HCT116 (cell line): Measurements from ENCODE around the gene ETF1. TPM values are rescaled to one million over a fixed set of nuclear protein-coding genes. Genes with fewer than 3 reads are reported as not detected.
A peak's percentile ranks its signal among the peaks of the same experiment; 100 is the strongest.

Source experiments
- ATAC-seq: fragments of 200-7000 bp; cut with Tn5 transposase; 2 replicates; pipeline ENCODE4 v1.9.1; 2020; ENCODE audit warnings: mild to moderate bottlenecking, moderate library complexity
- BruUV-seq: library from RNA; stranded (reverse); fragments of 400-500 nt; replicated peaks from 2 replicates; lab custom pipeline; 2021; lab: Mats Ljungman, UMichigan
- CTCF ChIA-PET: fragments of 300-600 bp; sonication (Branson Sonifier 250); formaldehyde crosslinking; loops from one replicate; lab custom pipeline; 2021; ENCODE audit warnings: antibody characterized with exemption; lab: Charles Lee
- POLR2A ChIA-PET: fragments of 300-600, 350-600 bp; sonication (Branson Sonifier 250); formaldehyde crosslinking; loops from one replicate; lab custom pipeline; 2021; ENCODE audit warnings: antibody characterized with exemption; lab: Charles Lee
- RAD21 ChIA-PET, 2 experiments: fragments of 300-600 bp; sonication (Branson Sonifier 250); formaldehyde crosslinking; loops; one replicate each; lab custom pipeline; 2023; ENCODE audit warnings: low total read pairs in 2 of 2; ENCODE audit not compliant: uncharacterized antibody in 2 of 2, unreplicated experiment in 2 of 2, low non-redundant PET in 1 of 2; lab: Charles Lee
- DNase-seq: peaks from one replicate; pipeline ENCODE4 v3.0.0-alpha.2; 2010; ENCODE audit warnings: low read depth, low spot score
- H2AFZ ChIP-seq: fragments of 200-600 bp; shearing (Covaris generic), sonication (generic); 2 replicates; pipeline ENCODE4 v1.6.1; 2017; ENCODE audit warnings: low read depth, mixed run types, mixed read lengths, antibody characterized with exemption, low read length; ENCODE audit not compliant: poor library complexity, severe bottlenecking
- H3K27ac ChIP-seq: 2 replicates; pipeline ENCODE4 v1.5.1; 2012; ENCODE audit warnings: low read depth, low read length
- H3K27me3 ChIP-seq: fragments of 200-600 bp; sonication (generic); 2 replicates; pipeline ENCODE4 v1.6.1; 2016; ENCODE audit warnings: mixed run types, low read length, mixed read lengths; ENCODE audit not compliant: insufficient read depth
- H3K36me3 ChIP-seq, 2 experiments: fragments of 200-500 bp in 1 of 2; fragments of 200-600 bp in 1 of 2; sonication (Bioruptor generic) in 1 of 2; sonication (generic) in 1 of 2; 2 replicates each; pipeline versions ENCODE4 v1.5.1 to v1.6.1; 2014 to 2016; ENCODE audit warnings: low read length in 2 of 2, inconsistent platforms in 1 of 2, mixed read lengths in 1 of 2, mixed run types in 1 of 2; ENCODE audit not compliant: insufficient read depth in 2 of 2, control insufficient read depth in 1 of 2
- H3K4me1 ChIP-seq, 2 experiments: fragments of 200-600 bp in 1 of 2; sonication (generic) in 1 of 2; 2 replicates each; pipeline versions ENCODE4 v1.5.1 to v1.6.1; 2012 to 2017; ENCODE audit warnings: low read length in 2 of 2, inconsistent platforms in 1 of 2, mild to moderate bottlenecking in 1 of 2, mixed read lengths in 1 of 2, mixed run types in 1 of 2, moderate library complexity in 1 of 2; ENCODE audit not compliant: insufficient read depth in 2 of 2, control insufficient read depth in 1 of 2
- H3K4me2 ChIP-seq: fragments of 200-600 bp; sonication (generic); 2 replicates; pipeline ENCODE4 v1.6.1; 2017; ENCODE audit warnings: mixed run types, low read length, mixed read lengths
- H3K4me3 ChIP-seq, 2 experiments: fragments of 200-600 bp in 1 of 2; sonication (generic) in 1 of 2; replicated peaks in 1 of 2; 2 replicates each; pipeline ENCODE4 v1.5.1; 2011 to 2016; ENCODE audit warnings: low read length in 2 of 2, control low read depth in 1 of 2, low read depth in 1 of 2, mild to moderate bottlenecking in 1 of 2, mixed read lengths in 1 of 2, mixed run types in 1 of 2
- H3K79me2 ChIP-seq: fragments of 200-600 bp; sonication (generic); 2 replicates; pipeline ENCODE4 v1.6.1; 2017; ENCODE audit warnings: mild to moderate bottlenecking, mixed run types, low read length, moderate library complexity, mixed read lengths; ENCODE audit not compliant: insufficient read depth
- H3K9ac ChIP-seq: fragments of 200-600 bp; sonication (generic); 2 replicates; pipeline ENCODE4 v1.6.1; 2016; ENCODE audit warnings: low read length, mixed read lengths
- H3K9me2 ChIP-seq: fragments of 200-600 bp; sonication (generic), shearing (Covaris generic); 2 replicates; pipeline ENCODE4 v1.6.1; 2017; ENCODE audit warnings: mixed run types, mild to moderate bottlenecking, moderate library complexity; ENCODE audit not compliant: insufficient read depth
- H3K9me3 ChIP-seq, 2 experiments: fragments of 200-500 bp in 1 of 2; fragments of 200-600 bp in 1 of 2; sonication (Bioruptor generic) in 1 of 2; sonication (generic) in 1 of 2; 2 replicates each; pipeline ENCODE4 v1.6.1; 2014 to 2017; ENCODE audit warnings: low read length in 2 of 2, mixed read lengths in 2 of 2, inconsistent platforms in 1 of 2, low read depth in 1 of 2, mild to moderate bottlenecking in 1 of 2, mixed run types in 1 of 2, moderate library complexity in 1 of 2; ENCODE audit not compliant: control insufficient read depth in 1 of 2, insufficient read depth in 1 of 2
- H4K20me1 ChIP-seq: fragments of 200-600 bp; sonication (generic), shearing (Covaris generic); 2 replicates; pipeline ENCODE4 v1.6.1; 2017; ENCODE audit warnings: mixed run types, mild to moderate bottlenecking, moderate library complexity; ENCODE audit not compliant: insufficient read depth
- CBX3 ChIP-seq: IDR thresholded peaks from 2 replicates; pipeline ENCODE4 v1.6.1; 2012; ENCODE audit warnings: low read depth
- EZH2 ChIP-seq: fragments of 200-600 bp; sonication (generic); IDR thresholded peaks from 2 replicates; pipeline ENCODE4 v1.6.1; 2017; ENCODE audit warnings: antibody characterized with exemption, mixed run types
- FOSL1 ChIP-seq: IDR thresholded peaks from 2 replicates; pipeline ENCODE4 v1.6.1; 2012; ENCODE audit warnings: low read depth
- POLR2A ChIP-seq: IDR thresholded peaks from 2 replicates; pipeline ENCODE4 v1.7.0; 2011; ENCODE audit warnings: borderline replicate concordance; ENCODE audit not compliant: insufficient read depth, insufficient read length; ENCODE audit errors: extremely low read depth
- POLR2AphosphoS5 ChIP-seq: IDR thresholded peaks from 2 replicates; pipeline ENCODE4 v1.6.1; 2011; ENCODE audit warnings: mild to moderate bottlenecking, low read depth, low read length, moderate library complexity
- SIN3A ChIP-seq: IDR thresholded peaks from 2 replicates; pipeline ENCODE4 v1.6.1; 2012; ENCODE audit warnings: low read depth
- intact Hi-C: fragments of 100-400 bp; cut with micrococcal nuclease; formaldehyde crosslinking; loops from 2 replicates; pipeline ENCODE4 v1.10.0; 2022
- total RNA-seq: library from RNA; stranded (reverse); gene quantifications from one replicate; pipeline ENCODE4 v1.2.1, GENCODE V29; 2021; ENCODE audit not compliant: unreplicated experiment
- TF ChIP-seq, protein P1 (sequence below): IDR thresholded peaks from 2 replicates; pipeline ENCODE4 v1.6.1; 2011; ENCODE audit warnings: mild to moderate bottlenecking, low read length, moderate library complexity; ENCODE audit not compliant: insufficient replicate concordance; ENCODE audit errors: extremely low read depth
- TF ChIP-seq, protein P2 (sequence below): IDR thresholded peaks from 2 replicates; pipeline ENCODE4 v1.6.1; 2012; ENCODE audit warnings: low read depth
- TF ChIP-seq, protein P3 (sequence below): IDR thresholded peaks from 2 replicates; pipeline ENCODE4 v1.6.1; 2012

ETF1 gene
- total RNA-seq, 1 experiment from 2014 or later, result 178 TPM

DNA sequence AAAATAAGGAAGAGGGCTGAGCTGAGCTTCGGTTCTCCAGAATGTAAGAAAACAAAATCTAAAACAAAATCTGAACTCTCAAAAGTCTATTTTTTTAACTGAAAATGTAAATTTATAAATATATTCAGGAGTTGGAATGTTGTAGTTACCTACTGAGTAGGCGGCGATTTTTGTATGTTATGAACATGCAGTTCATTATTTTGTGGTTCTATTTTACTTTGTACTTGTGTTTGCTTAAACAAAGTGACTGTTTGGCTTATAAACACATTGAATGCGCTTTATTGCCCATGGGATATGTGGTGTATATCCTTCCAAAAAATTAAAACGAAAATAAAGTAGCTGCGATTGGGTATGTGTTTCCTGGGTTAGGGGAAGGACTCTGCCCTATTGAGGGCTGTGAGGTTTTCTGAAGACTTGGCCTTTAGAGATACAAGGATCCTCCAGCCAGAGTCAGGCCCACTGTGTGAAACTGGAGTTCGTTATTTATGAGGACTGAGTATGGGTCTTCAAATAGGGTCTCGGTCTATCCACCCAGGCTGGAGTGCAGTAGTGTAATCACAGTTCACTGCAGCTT, 74.0 kb downstream of the ETF1 start:
- Histone ChIP-seq H3K4me1 (peaks cover 0 to 22% of the 10 kb centered on the region in 2 experiments; a peak in 3 of 4 replicates), H3K36me3 (peaks cover 4 to 22% of the 10 kb centered on the region in 2 experiments), H3K9me2 (no peaks in the 10 kb centered on the region), H3K9me3 (no peaks in the 10 kb centered on the region), H3K27ac (no peak overlapping the region), H3K4me3 (no peak overlapping the region), H4K20me1 (no peaks in the 10 kb centered on the region; the same call in 1 of the 2 replicates), H3K9ac (no peak overlapping the region), H3K27me3 (no peaks in the 10 kb centered on the region), H3K4me2 (no peak overlapping the region), H2AFZ (no peak overlapping the region), H3K79me2 (peaks cover 31% of the 10 kb centered on the region)
- DNase-seq (peak; percentile 78), ATAC-seq (no peak)
- ChIA-PET RAD21 (no interaction called here), POLR2A (interaction anchor here (1.3 to 2.0 kb wide), 2 partner anchors 18 to 35 kb away, joined by 7 read pairs; no protein-coding TSS in a partner anchor), CTCF (interaction anchor here (0.9 kb wide), 1 partner anchor 35 kb away, joined by 3 read pairs; no protein-coding TSS in a partner anchor)
- no peak for TF ChIP-seq POLR2A
- TF ChIP-seq, protein P1, sequence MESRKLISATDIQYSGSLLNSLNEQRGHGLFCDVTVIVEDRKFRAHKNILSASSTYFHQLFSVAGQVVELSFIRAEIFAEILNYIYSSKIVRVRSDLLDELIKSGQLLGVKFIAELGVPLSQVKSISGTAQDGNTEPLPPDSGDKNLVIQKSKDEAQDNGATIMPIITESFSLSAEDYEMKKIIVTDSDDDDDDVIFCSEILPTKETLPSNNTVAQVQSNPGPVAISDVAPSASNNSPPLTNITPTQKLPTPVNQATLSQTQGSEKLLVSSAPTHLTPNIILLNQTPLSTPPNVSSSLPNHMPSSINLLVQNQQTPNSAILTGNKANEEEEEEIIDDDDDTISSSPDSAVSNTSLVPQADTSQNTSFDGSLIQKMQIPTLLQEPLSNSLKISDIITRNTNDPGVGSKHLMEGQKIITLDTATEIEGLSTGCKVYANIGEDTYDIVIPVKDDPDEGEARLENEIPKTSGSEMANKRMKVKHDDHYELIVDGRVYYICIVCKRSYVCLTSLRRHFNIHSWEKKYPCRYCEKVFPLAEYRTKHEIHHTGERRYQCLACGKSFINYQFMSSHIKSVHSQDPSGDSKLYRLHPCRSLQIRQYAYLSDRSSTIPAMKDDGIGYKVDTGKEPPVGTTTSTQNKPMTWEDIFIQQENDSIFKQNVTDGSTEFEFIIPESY, result no peak
- no peak for TF ChIP-seq EZH2
- no peak for TF ChIP-seq FOSL1
- no peak for TF ChIP-seq CBX3
- TF ChIP-seq, protein P2, sequence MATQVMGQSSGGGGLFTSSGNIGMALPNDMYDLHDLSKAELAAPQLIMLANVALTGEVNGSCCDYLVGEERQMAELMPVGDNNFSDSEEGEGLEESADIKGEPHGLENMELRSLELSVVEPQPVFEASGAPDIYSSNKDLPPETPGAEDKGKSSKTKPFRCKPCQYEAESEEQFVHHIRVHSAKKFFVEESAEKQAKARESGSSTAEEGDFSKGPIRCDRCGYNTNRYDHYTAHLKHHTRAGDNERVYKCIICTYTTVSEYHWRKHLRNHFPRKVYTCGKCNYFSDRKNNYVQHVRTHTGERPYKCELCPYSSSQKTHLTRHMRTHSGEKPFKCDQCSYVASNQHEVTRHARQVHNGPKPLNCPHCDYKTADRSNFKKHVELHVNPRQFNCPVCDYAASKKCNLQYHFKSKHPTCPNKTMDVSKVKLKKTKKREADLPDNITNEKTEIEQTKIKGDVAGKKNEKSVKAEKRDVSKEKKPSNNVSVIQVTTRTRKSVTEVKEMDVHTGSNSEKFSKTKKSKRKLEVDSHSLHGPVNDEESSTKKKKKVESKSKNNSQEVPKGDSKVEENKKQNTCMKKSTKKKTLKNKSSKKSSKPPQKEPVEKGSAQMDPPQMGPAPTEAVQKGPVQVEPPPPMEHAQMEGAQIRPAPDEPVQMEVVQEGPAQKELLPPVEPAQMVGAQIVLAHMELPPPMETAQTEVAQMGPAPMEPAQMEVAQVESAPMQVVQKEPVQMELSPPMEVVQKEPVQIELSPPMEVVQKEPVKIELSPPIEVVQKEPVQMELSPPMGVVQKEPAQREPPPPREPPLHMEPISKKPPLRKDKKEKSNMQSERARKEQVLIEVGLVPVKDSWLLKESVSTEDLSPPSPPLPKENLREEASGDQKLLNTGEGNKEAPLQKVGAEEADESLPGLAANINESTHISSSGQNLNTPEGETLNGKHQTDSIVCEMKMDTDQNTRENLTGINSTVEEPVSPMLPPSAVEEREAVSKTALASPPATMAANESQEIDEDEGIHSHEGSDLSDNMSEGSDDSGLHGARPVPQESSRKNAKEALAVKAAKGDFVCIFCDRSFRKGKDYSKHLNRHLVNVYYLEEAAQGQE, result no peak
- TF ChIP-seq, protein P3, sequence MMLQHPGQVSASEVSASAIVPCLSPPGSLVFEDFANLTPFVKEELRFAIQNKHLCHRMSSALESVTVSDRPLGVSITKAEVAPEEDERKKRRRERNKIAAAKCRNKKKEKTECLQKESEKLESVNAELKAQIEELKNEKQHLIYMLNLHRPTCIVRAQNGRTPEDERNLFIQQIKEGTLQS, result no peak
- TF ChIP-seq POLR2AphosphoS5, result 0 out of 2 replicates have a peak, but pooled peaks have one; percentile 25
- no peak for TF ChIP-seq SIN3A
- no TSS peak for BruUV-seq
- intact Hi-C loops, result no loop called here
